ENCODE measurements around the gene RXFP1.
"Not testable (repeated sequence)": the region's sequence is repeated elsewhere in the genome, so short reads cannot be mapped to it uniquely, and the experiment has no call there.

Gene RXFP1

GRCh38 chr4:158617956-158618355 lies 96.3 kb downstream of the RXFP1 start:
- DNase-seq (ENCODE audit: low spot score), result no peak

- no peak for DNase-seq (ENCODE audit: low spot score)
Measured at GRCh38 chr4:158621729-158622128, 100.0 kb downstream of the RXFP1 start.

GRCh38 chr4:158622251-158622650 lies 100.6 kb downstream of the RXFP1 start:
- DNase-seq (ENCODE audit: low spot score), result no peak

- DNase-seq (ENCODE audit: low spot score), result peak; percentile 27
Measured at GRCh38 chr4:158624889-158625478, 103.3 kb downstream of the RXFP1 start.

- no peak for DNase-seq (ENCODE audit: low spot score)
Measured at GRCh38 chr4:158625544-158625943, 103.9 kb downstream of the RXFP1 start.

- no peak for DNase-seq (ENCODE audit: low spot score)
Measured at GRCh38 chr4:158630893-158631292, 109.2 kb downstream of the RXFP1 start.

GRCh38 chr4:158636619-158637018 lies 114.9 kb downstream of the RXFP1 start:
- DNase-seq (ENCODE audit: low spot score), result no peak

GRCh38 chr4:158644356-158644755 lies 122.7 kb downstream of the RXFP1 start:
- no peak for DNase-seq (ENCODE audit: low spot score)

GRCh38 chr4:158644760-158645159 lies 123.1 kb downstream of the RXFP1 start:
- no peak for DNase-seq (ENCODE audit: low spot score)

- no peak for DNase-seq (ENCODE audit: low spot score)
Measured at GRCh38 chr4:158649111-158649680, 127.5 kb downstream of the RXFP1 start.

GRCh38 chr4:158652920-158653319 lies 131.2 kb downstream of the RXFP1 start:
- DNase-seq (ENCODE audit: low spot score), result no peak

GRCh38 chr4:158656439-158656838 lies 134.8 kb downstream of the RXFP1 start:
- no peak for DNase-seq (ENCODE audit: low spot score)

GRCh38 chr4:158657291-158657690 lies 135.6 kb downstream of the RXFP1 start:
- DNase-seq (ENCODE audit: low spot score), result no peak

- DNase-seq (ENCODE audit: low spot score), result not testable (repeated sequence)
Measured at GRCh38 chr4:158663255-158663654, 141.6 kb downstream of the RXFP1 start.

- DNase-seq (ENCODE audit: low spot score), result not testable (repeated sequence)
Measured at GRCh38 chr4:158663707-158664625, 142.3 kb downstream of the RXFP1 start.

GRCh38 chr4:158664806-158665205 lies 143.1 kb downstream of the RXFP1 start:
- DNase-seq (ENCODE audit: low spot score), result no peak

- no peak for DNase-seq (ENCODE audit: low spot score)
Measured at GRCh38 chr4:158666892-158667291, 145.2 kb downstream of the RXFP1 start.

- peak; percentile 37 for DNase-seq (ENCODE audit: low spot score)
Measured at GRCh38 chr4:158667651-158668198, 146.0 kb downstream of the RXFP1 start.

GRCh38 chr4:158669310-158669709 lies 147.6 kb downstream of the RXFP1 start:
- no peak for DNase-seq (ENCODE audit: low spot score)

GRCh38 chr4:158670975-158671664 lies 149.4 kb downstream of the RXFP1 start:
- peak; percentile 66 for DNase-seq (ENCODE audit: low spot score)

GRCh38 chr4:158671665-158671914 lies 149.9 kb downstream of the RXFP1 start, which contains the start of gene C4orf46:
TSS of gene C4orf46 (minus strand) at chr4:158671887. CDS start at chr4:158671801, 86 bp downstream.
- DNase-seq (ENCODE audit: low spot score), result no peak
